Lower lobe of right lung (tissue), 2 donors: Measurements from ENCODE around the gene PAK4. TPM values are rescaled to one million over a fixed set of nuclear protein-coding genes. Genes with fewer than 3 reads are reported as not detected.

Source experiments
- ATAC-seq, 2 donors: fragments of 200-7000 bp; cut with Tn5 transposase; one replicate each; pipeline ENCODE4 v1.9.1; 2020 to 2022; ENCODE audit warnings: mild to moderate bottlenecking in 2 of 2, moderate library complexity in 2 of 2
- DNase-seq: peaks from one replicate; pipeline ENCODE4 v3.0.0-alpha.2; 2020
- H3K27ac ChIP-seq: fragments of 200-600 bp; one replicate; pipeline ENCODE4 v1.8.0; 2022
- H3K27me3 ChIP-seq: fragments of 200-600 bp; one replicate; pipeline ENCODE4 v1.8.0; 2022; ENCODE audit warnings: low read depth
- H3K36me3 ChIP-seq: fragments of 200-600 bp; one replicate; pipeline ENCODE4 v1.8.0; 2022; ENCODE audit warnings: mild to moderate bottlenecking
- H3K4me1 ChIP-seq: fragments of 200-600 bp; one replicate; pipeline ENCODE4 v1.8.0; 2022
- H3K4me3 ChIP-seq: fragments of 200-600 bp; one replicate; pipeline ENCODE4 v1.8.0; 2022; ENCODE audit warnings: mild to moderate bottlenecking
- H3K9me3 ChIP-seq: fragments of 200-600 bp; one replicate; pipeline ENCODE4 v1.8.0; 2022
- intact Hi-C: fragments of 100-400 bp; cut with DNase I; formaldehyde crosslinking; loops from one replicate; pipeline ENCODE4 v1.11.0; 2022
- total RNA-seq: library from RNA; stranded (reverse); fragmentation: NEBNext Ultra II Directional; extraction: Animal tissue kit (Norgen Biotek cat#: 25700); gene quantifications from one replicate; pipeline ENCODE4 v1.2.1, GENCODE V29; 2021
- TF ChIP-seq, protein P1 (sequence below): fragments of 200-600 bp; IDR thresholded peaks from one replicate; pipeline ENCODE4 v1.8.0; 2022; ENCODE audit warnings: antibody characterized with exemption, mild to moderate bottlenecking
- donor health status: DM: no; HTN: yes; CAD: no; lungs with severe emphysema.

Gene PAK4
- total RNA-seq, 1 donor from 2014 or later: 73.0 TPM

GRCh38 chr19:39165857-39166256 lies 40.3 kb downstream of the PAK4 start:
- intact Hi-C loops: no loop called here
- Histone ChIP-seq H3K27ac (peak overlapping the region; percentile 79), H3K27me3 (no peaks in the 10 kb centered on the region), H3K36me3 (peaks cover 16% of the 10 kb centered on the region), H3K9me3 (no peaks in the 10 kb centered on the region), H3K4me3 (no peak overlapping the region), H3K4me1 (peaks cover 57% of the 10 kb centered on the region)
- no peak for DNase-seq
- TF ChIP-seq, protein P1, sequence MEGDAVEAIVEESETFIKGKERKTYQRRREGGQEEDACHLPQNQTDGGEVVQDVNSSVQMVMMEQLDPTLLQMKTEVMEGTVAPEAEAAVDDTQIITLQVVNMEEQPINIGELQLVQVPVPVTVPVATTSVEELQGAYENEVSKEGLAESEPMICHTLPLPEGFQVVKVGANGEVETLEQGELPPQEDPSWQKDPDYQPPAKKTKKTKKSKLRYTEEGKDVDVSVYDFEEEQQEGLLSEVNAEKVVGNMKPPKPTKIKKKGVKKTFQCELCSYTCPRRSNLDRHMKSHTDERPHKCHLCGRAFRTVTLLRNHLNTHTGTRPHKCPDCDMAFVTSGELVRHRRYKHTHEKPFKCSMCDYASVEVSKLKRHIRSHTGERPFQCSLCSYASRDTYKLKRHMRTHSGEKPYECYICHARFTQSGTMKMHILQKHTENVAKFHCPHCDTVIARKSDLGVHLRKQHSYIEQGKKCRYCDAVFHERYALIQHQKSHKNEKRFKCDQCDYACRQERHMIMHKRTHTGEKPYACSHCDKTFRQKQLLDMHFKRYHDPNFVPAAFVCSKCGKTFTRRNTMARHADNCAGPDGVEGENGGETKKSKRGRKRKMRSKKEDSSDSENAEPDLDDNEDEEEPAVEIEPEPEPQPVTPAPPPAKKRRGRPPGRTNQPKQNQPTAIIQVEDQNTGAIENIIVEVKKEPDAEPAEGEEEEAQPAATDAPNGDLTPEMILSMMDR: no peak
- ATAC-seq: no peak

GRCh38 chr19:39166571-39167391 lies 41.2 kb downstream of the PAK4 start:
- DNase-seq (peak; percentile 90), ATAC-seq (peak; percentile 87)
- intact Hi-C loops: no loop called here
- Histone ChIP-seq H3K9me3 (no peaks in the 10 kb centered on the region), H3K27me3 (no peaks in the 10 kb centered on the region), H3K36me3 (peaks cover 25% of the 10 kb centered on the region), H3K4me3 (peak overlapping the region; percentile 49), H3K27ac (peak overlapping the region; percentile 79), H3K4me1 (peaks cover 54% of the 10 kb centered on the region)
- TF ChIP-seq, protein P1: peak; percentile 15

- TF ChIP-seq, protein P1: no peak
- H3K4me3 ChIP-seq: peak overlapping the region; percentile 49
- DNase-seq: peak; percentile 79
- intact Hi-C loops: no loop called here
- peak; percentile 86 to 89 for ATAC-seq
- peaks cover 48% of the 10 kb centered on the region for H3K4me1 ChIP-seq
- H3K27me3 ChIP-seq: no peaks in the 10 kb centered on the region
- H3K36me3 ChIP-seq: peaks cover 34% of the 10 kb centered on the region
- peak overlapping the region; percentile 79 for H3K27ac ChIP-seq
- H3K9me3 ChIP-seq: no peaks in the 10 kb centered on the region
Observed at GRCh38 chr19:39167461-39168257, 42.1 kb downstream of the PAK4 start.

GRCh38 chr19:39168258-39169142 lies 42.9 kb downstream of the PAK4 start:
- H3K4me3 ChIP-seq: peak overlapping the region; percentile 49
- H3K9me3 ChIP-seq: no peaks in the 10 kb centered on the region
- intact Hi-C loops: no loop called here
- no peaks in the 10 kb centered on the region for H3K27me3 ChIP-seq
- DNase-seq: no peak
- no peak for ATAC-seq
- H3K36me3 ChIP-seq: peaks cover 43% of the 10 kb centered on the region
- peaks cover 40% of the 10 kb centered on the region for H3K4me1 ChIP-seq
- peak overlapping the region; percentile 79 for H3K27ac ChIP-seq
- TF ChIP-seq, protein P1: no peak
